ENCODE measurements around the gene PKDCC. TPM values are rescaled to one million over a fixed set of nuclear protein-coding genes. Genes with fewer than 3 reads are reported as not detected.
A peak's percentile ranks its signal among the peaks of the same experiment; 100 is the strongest.
"Not testable (repeated sequence)": the region's sequence is repeated elsewhere in the genome, so short reads cannot be mapped to it uniquely, and the experiment has no call there.

Gene PKDCC
- total RNA-seq, 2 experiments from 2014 or later, result not detected

- CTCF ChIA-PET, result interaction anchor here (1.0 to 1.2 kb wide), 2 partner anchors 10 to 17 kb away, joined by 3 to 9 read pairs; no protein-coding TSS in a partner anchor
- H3K36me3 Mint-ChIP-seq (ENCODE audit: low read depth), result no peaks in the 10 kb centered on the region
- no peaks in the 10 kb centered on the region for H3K4me1 Mint-ChIP-seq (ENCODE audit: low read depth)
- no peak overlapping the region for H3K4me3 Mint-ChIP-seq
- DNase-seq, result no peak
- no peaks in the 10 kb centered on the region for H3K9me3 Mint-ChIP-seq
- H3K27ac Mint-ChIP-seq, result no peak overlapping the region
- intact Hi-C loops (cut with micrococcal nuclease), result no loop called here
- peaks cover 2% of the 10 kb centered on the region for H3K27me3 Mint-ChIP-seq (ENCODE audit: low read depth)
Measured at GRCh38 chr2:42077343-42077742, 29.5 kb downstream of the PKDCC start.

GRCh38 chr2:42079737-42080287, 32.0 kb downstream of the PKDCC start:
- no peak for DNase-seq
- H3K36me3 Mint-ChIP-seq (ENCODE audit: low read depth), result no peaks in the 10 kb centered on the region
- intact Hi-C loops (cut with micrococcal nuclease), result no loop called here
- H3K4me3 Mint-ChIP-seq, result no peak overlapping the region
- peaks cover 4% of the 10 kb centered on the region for H3K4me1 Mint-ChIP-seq (ENCODE audit: low read depth)
- CTCF ChIA-PET, result no interaction called here
- H3K9me3 Mint-ChIP-seq, result no peaks in the 10 kb centered on the region
- H3K27ac Mint-ChIP-seq, result no peak overlapping the region
- H3K27me3 Mint-ChIP-seq (ENCODE audit: low read depth), result peaks cover 2% of the 10 kb centered on the region

- DNase-seq; intact Hi-C loops (cut with micrococcal nuclease); H3K4me3 Mint-ChIP-seq; H3K27ac Mint-ChIP-seq; H3K9me3 Mint-ChIP-seq; H3K36me3 Mint-ChIP-seq (ENCODE audit: low read depth); H3K4me1 Mint-ChIP-seq (ENCODE audit: low read depth); H3K27me3 Mint-ChIP-seq (ENCODE audit: low read depth): not testable (repeated sequence)
- CTCF ChIA-PET, result interaction anchor here (11.8 kb wide), 1 partner anchor 211 kb away, joined by 291 read pairs; no protein-coding TSS in a partner anchor
Measured at GRCh38 chr2:42081151-42081550, 33.3 kb downstream of the PKDCC start.

- Mint-ChIP-seq H3K9me3 (no peaks in the 10 kb centered on the region), H3K27me3 (ENCODE audit: low read depth) (peaks cover 2% of the 10 kb centered on the region), H3K36me3 (ENCODE audit: low read depth) (no peaks in the 10 kb centered on the region), H3K4me1 (ENCODE audit: low read depth) (peaks cover 4% of the 10 kb centered on the region), H3K4me3 (no peak overlapping the region), H3K27ac (no peak overlapping the region)
- CTCF ChIA-PET, result interaction anchor here (0.8 to 11.8 kb wide), 5 partner anchors 13 to 241 kb away, joined by 3 to 291 read pairs (median 4); no protein-coding TSS in a partner anchor
- no peak for DNase-seq
- intact Hi-C loops (cut with micrococcal nuclease), result no loop called here
Measured at GRCh38 chr2:42082016-42082415, 34.2 kb downstream of the PKDCC start.

GRCh38 chr2:42084231-42084671, 36.4 kb downstream of the PKDCC start:
- CTCF ChIA-PET, result interaction anchor here (0.7 to 11.8 kb wide), 6 partner anchors 141 to 243 kb away, joined by 3 to 291 read pairs (median 3); no protein-coding TSS in a partner anchor
- Mint-ChIP-seq H3K27ac (no peak overlapping the region), H3K4me3 (no peak overlapping the region), H3K4me1 (ENCODE audit: low read depth) (peaks cover 4% of the 10 kb centered on the region), H3K27me3 (ENCODE audit: low read depth) (no peaks in the 10 kb centered on the region), H3K36me3 (ENCODE audit: low read depth) (no peaks in the 10 kb centered on the region), H3K9me3 (no peaks in the 10 kb centered on the region)
- DNase-seq, result no peak
- intact Hi-C loops (cut with micrococcal nuclease), result no loop called here

- H3K9me3 Mint-ChIP-seq; intact Hi-C loops (cut with micrococcal nuclease); H3K4me1 Mint-ChIP-seq (ENCODE audit: low read depth); H3K27ac Mint-ChIP-seq; DNase-seq; H3K36me3 Mint-ChIP-seq (ENCODE audit: low read depth); H3K4me3 Mint-ChIP-seq; H3K27me3 Mint-ChIP-seq (ENCODE audit: low read depth): not testable (repeated sequence)
- CTCF ChIA-PET, result interaction anchor here (0.6 to 11.8 kb wide), 7 partner anchors 10 to 244 kb away, joined by 3 to 291 read pairs (median 11); no protein-coding TSS in a partner anchor
Measured at GRCh38 chr2:42085070-42085469, 37.2 kb downstream of the PKDCC start.

- Mint-ChIP-seq H3K36me3 (ENCODE audit: low read depth) (no peaks in the 10 kb centered on the region), H3K9me3 (no peaks in the 10 kb centered on the region)
Measured at GRCh38 chr2:42085706-42086487, 38.1 kb downstream of the PKDCC start.

GRCh38 chr2:42086500-42086953, 38.7 kb downstream of the PKDCC start:
- Mint-ChIP-seq H3K36me3 (ENCODE audit: low read depth) (no peaks in the 10 kb centered on the region), H3K4me3 (no peak overlapping the region), H3K27me3 (ENCODE audit: low read depth) (no peaks in the 10 kb centered on the region), H3K27ac (no peak overlapping the region), H3K4me1 (ENCODE audit: low read depth) (peaks cover 4% of the 10 kb centered on the region), H3K9me3 (no peaks in the 10 kb centered on the region)
- CTCF ChIA-PET, result interaction anchor here (0.7 to 11.8 kb wide), 31 partner anchors 9 to 253 kb away, joined by 3 to 291 read pairs (median 4); no protein-coding TSS in a partner anchor
- peak; percentile 59 for DNase-seq
- intact Hi-C loops (cut with micrococcal nuclease), result loop anchor here (1.0 kb wide), 3 partner anchors 217 to 246 kb away; no protein-coding TSS in a partner anchor

More at GRCh38 chr2:42085706-42086487, 38.1 kb downstream of the PKDCC start:
- peaks cover 4% of the 10 kb centered on the region for H3K4me1 Mint-ChIP-seq (ENCODE audit: low read depth)
- CTCF ChIA-PET, result interaction anchor here (0.5 to 11.8 kb wide), 27 partner anchors 9 to 279 kb away, joined by 3 to 291 read pairs (median 4); no protein-coding TSS in a partner anchor
- no peak overlapping the region for H3K4me3 Mint-ChIP-seq
- no peak for DNase-seq
- intact Hi-C loops (cut with micrococcal nuclease), result loop anchor here (1.0 kb wide), 3 partner anchors 217 to 246 kb away; no protein-coding TSS in a partner anchor
- no peaks in the 10 kb centered on the region for H3K27me3 Mint-ChIP-seq (ENCODE audit: low read depth)
- H3K27ac Mint-ChIP-seq, result no peak overlapping the region

GRCh38 chr2:42087137-42087856, 39.5 kb downstream of the PKDCC start:
- H3K36me3 Mint-ChIP-seq (ENCODE audit: low read depth), result no peaks in the 10 kb centered on the region
- H3K4me3 Mint-ChIP-seq, result no peak overlapping the region
- H3K4me1 Mint-ChIP-seq (ENCODE audit: low read depth), result peaks cover 4% of the 10 kb centered on the region
- DNase-seq, result no peak
- CTCF ChIA-PET, result interaction anchor here (0.6 to 11.8 kb wide), 30 partner anchors 8 to 373 kb away, joined by 3 to 291 read pairs (median 4); no protein-coding TSS in a partner anchor
- no peaks in the 10 kb centered on the region for H3K9me3 Mint-ChIP-seq
- H3K27me3 Mint-ChIP-seq (ENCODE audit: low read depth), result no peaks in the 10 kb centered on the region
- intact Hi-C loops (cut with micrococcal nuclease), result no loop called here
- H3K27ac Mint-ChIP-seq, result no peak overlapping the region

GRCh38 chr2:42087857-42088195, 40.0 kb downstream of the PKDCC start:
- CTCF ChIA-PET, result interaction anchor here (0.6 to 11.8 kb wide), 19 partner anchors 7 to 342 kb away, joined by 3 to 291 read pairs (median 5); no protein-coding TSS in a partner anchor
- Mint-ChIP-seq H3K27me3 (ENCODE audit: low read depth) (no peaks in the 10 kb centered on the region), H3K27ac (no peak overlapping the region), H3K4me3 (no peak overlapping the region), H3K9me3 (no peaks in the 10 kb centered on the region), H3K36me3 (ENCODE audit: low read depth) (no peaks in the 10 kb centered on the region), H3K4me1 (ENCODE audit: low read depth) (peaks cover 1% of the 10 kb centered on the region)
- no peak for DNase-seq
- intact Hi-C loops (cut with micrococcal nuclease), result no loop called here

GRCh38 chr2:42089340-42089925, 41.6 kb downstream of the PKDCC start:
- DNase-seq, result peak; percentile 85
- Mint-ChIP-seq H3K27me3 (ENCODE audit: low read depth) (no peaks in the 10 kb centered on the region), H3K4me1 (ENCODE audit: low read depth) (no peaks in the 10 kb centered on the region), H3K4me3 (no peak overlapping the region), H3K9me3 (no peaks in the 10 kb centered on the region), H3K27ac (no peak overlapping the region), H3K36me3 (ENCODE audit: low read depth) (no peaks in the 10 kb centered on the region)
- CTCF ChIA-PET, result interaction anchor here (0.6 to 11.8 kb wide), 8 partner anchors 10 to 239 kb away, joined by 3 to 291 read pairs (median 8); no protein-coding TSS in a partner anchor
- intact Hi-C loops (cut with micrococcal nuclease), result no loop called here

All from activated naive CD4-positive, alpha-beta T cell treated with anti-CD3 and anti-CD28 coated beads for 36 hours (primary cell).